A673 (cell line): ENCODE data around the gene GABRG1.

Experiments
- CTCF ChIP-seq: fragments of 300-800, 200-600 bp; sonication (generic); conservative IDR thresholded peaks from 2 replicates; pipeline ENCODE4 v1.5.1; 2017; ENCODE audit warnings: low read depth, mild to moderate bottlenecking, antibody characterized with exemption, low read length, moderate library complexity, mixed read lengths
- EZH2 ChIP-seq: fragments of 200-600 bp; sonication (generic); IDR thresholded peaks from 2 replicates; pipeline ENCODE4 v1.6.1; 2017; ENCODE audit warnings: borderline replicate concordance, low read depth, mild to moderate bottlenecking, mixed read lengths, antibody characterized with exemption, low read length; ENCODE audit not compliant: poor library complexity, severe bottlenecking

- TF ChIP-seq CTCF (no peak), EZH2 (no peak)
These were observed 23.1 kb upstream of the GABRG1 start for GRCh38 chr4:46146993-46147392.
